HEK293 (cell line): Measurements from ENCODE around the gene KPNA3.

Experiments
- CTCF ChIA-PET: fragments of 350-600 bp; formaldehyde crosslinking; extraction: SDS; loops from one replicate; lab custom pipeline; 2021; ENCODE audit warnings: antibody characterized with exemption; lab: Yijun Ruan, JAX
- POLR2A ChIA-PET: fragments of 300-600 bp; formaldehyde crosslinking; extraction: SDS; loops from one replicate; lab custom pipeline; 2020; ENCODE audit warnings: antibody characterized with exemption, inconsistent platforms; lab: Yijun Ruan, JAX
- H3K27ac ChIP-seq: fragments of 200-500 bp; sonication (Bioruptor generic); 2 replicates; pipeline ENCODE4 v1.5.1; 2014; ENCODE audit warnings: low read depth, low read length, control low read depth, inconsistent platforms; ENCODE audit errors: extremely low read depth
- H3K36me3 ChIP-seq, 2 experiments: fragments of 200-500 bp in 1 of 2; sonication (Bioruptor generic) in 1 of 2; 1 replicate in 1 of 2; 2 replicates in 1 of 2; pipeline ENCODE4 v1.5.1; 2014 to 2017; ENCODE audit warnings: inconsistent platforms in 2 of 2, low read length in 2 of 2; ENCODE audit not compliant: control insufficient read depth in 2 of 2, insufficient read depth in 1 of 2
- H3K4me1 ChIP-seq: fragments of 200-500 bp; sonication (Bioruptor generic); 2 replicates; pipeline ENCODE4 v1.5.1; 2014; ENCODE audit warnings: mild to moderate bottlenecking, low read length, inconsistent platforms; ENCODE audit not compliant: control insufficient read depth, insufficient read depth
- H3K4me3 ChIP-seq: 2 replicates; pipeline ENCODE4 v1.5.1; 2011; ENCODE audit warnings: low read depth, mild to moderate bottlenecking, control low read depth, low read length, moderate library complexity
- H3K9me3 ChIP-seq: fragments of 200-500 bp; sonication (Bioruptor generic); 2 replicates; pipeline ENCODE4 v1.5.1; 2014; ENCODE audit warnings: low read depth, low read length, inconsistent platforms; ENCODE audit not compliant: control insufficient read depth, insufficient read depth
- IKZF3 ChIP-seq: fragments of 450-650 bp; IDR thresholded peaks from 2 replicates; pipeline ENCODE4 v1.5.0; 2018; ENCODE audit warnings: missing biosample characterization, mild to moderate bottlenecking, missing genetic modification characterization, moderate library complexity
- SP7 ChIP-seq: fragments of 450-650 bp; formaldehyde crosslinking; IDR thresholded peaks from 2 replicates; pipeline ENCODE4 v1.5.1; 2016; ENCODE audit warnings: missing biosample characterization, missing genetic modification characterization
- ZNF157 ChIP-seq: fragments of 450-650 bp; formaldehyde crosslinking; IDR thresholded peaks from 2 replicates; pipeline ENCODE4 v1.5.1; 2016; ENCODE audit warnings: missing biosample characterization, missing genetic modification characterization
- ZNF24 ChIP-seq: fragments of 450-650 bp; formaldehyde crosslinking; IDR thresholded peaks from 2 replicates; pipeline ENCODE4 v1.5.1; 2016; ENCODE audit warnings: missing biosample characterization, missing genetic modification characterization
- ZNF391 ChIP-seq: fragments of 450-650 bp; formaldehyde crosslinking; IDR thresholded peaks from 2 replicates; pipeline ENCODE4 v1.5.1; 2016; ENCODE audit warnings: low read depth, missing biosample characterization, missing genetic modification characterization, borderline replicate concordance
- ZNF514 ChIP-seq: fragments of 450-650 bp; formaldehyde crosslinking; IDR thresholded peaks from 2 replicates; pipeline ENCODE4 v1.5.1; 2016; ENCODE audit warnings: missing biosample characterization, missing genetic modification characterization
- ZNF596 ChIP-seq: fragments of 450-650 bp; IDR thresholded peaks from 2 replicates; pipeline ENCODE4 v1.5.0; 2018; ENCODE audit warnings: missing biosample characterization, mild to moderate bottlenecking, missing genetic modification characterization, moderate library complexity
- ZNF654 ChIP-seq: fragments of 450-650 bp; formaldehyde crosslinking; IDR thresholded peaks from 2 replicates; pipeline ENCODE4 v1.5.1; 2016; ENCODE audit warnings: low read depth, missing biosample characterization, missing genetic modification characterization
- ZNF658 ChIP-seq: fragments of 450-650 bp; formaldehyde crosslinking; IDR thresholded peaks from 2 replicates; pipeline ENCODE4; 2016; ENCODE audit warnings: missing biosample characterization, missing genetic modification characterization
- ZNF660 ChIP-seq: fragments of 450-650 bp; IDR thresholded peaks from 2 replicates; pipeline ENCODE4 v1.5.1; 2018; ENCODE audit warnings: missing biosample characterization, mild to moderate bottlenecking, missing genetic modification characterization
- ZSCAN30 ChIP-seq: fragments of 450-650 bp; IDR thresholded peaks from 2 replicates; pipeline ENCODE4 v1.5.1; 2018; ENCODE audit warnings: missing biosample characterization, mild to moderate bottlenecking, missing genetic modification characterization, moderate library complexity
- ZXDB ChIP-seq: fragments of 450-650 bp; formaldehyde crosslinking; IDR thresholded peaks from 2 replicates; pipeline ENCODE4 v1.5.1; 2016; ENCODE audit warnings: missing biosample characterization, missing genetic modification characterization
- TF ChIP-seq, protein P1 (sequence below): fragments of 450-650 bp; formaldehyde crosslinking; IDR thresholded peaks from 2 replicates; pipeline ENCODE4 v1.5.1; 2016; ENCODE audit warnings: missing biosample characterization, missing genetic modification characterization
- TF ChIP-seq, protein P2 (sequence below): fragments of 450-650 bp; formaldehyde crosslinking; IDR thresholded peaks from 2 replicates; pipeline ENCODE4 v1.5.1; 2017; ENCODE audit warnings: missing biosample characterization, missing genetic modification characterization
- TF ChIP-seq, protein P3 (sequence below): fragments of 450-650 bp; formaldehyde crosslinking; IDR thresholded peaks from 2 replicates; pipeline ENCODE4 v1.5.1; 2016; ENCODE audit warnings: missing biosample characterization, missing genetic modification characterization
- TF ChIP-seq, protein P4 (sequence below): fragments of 450-650 bp; formaldehyde crosslinking; IDR thresholded peaks from 2 replicates; pipeline ENCODE4 v1.5.1; 2016; ENCODE audit warnings: missing biosample characterization, missing genetic modification characterization, borderline replicate concordance
- TF ChIP-seq, protein P5 (sequence below): fragments of 450-650 bp; formaldehyde crosslinking; IDR thresholded peaks from 2 replicates; pipeline ENCODE4 v1.5.1; 2016; ENCODE audit warnings: missing biosample characterization, missing genetic modification characterization
- TF ChIP-seq, protein P6 (sequence below): fragments of 450-650 bp; formaldehyde crosslinking; IDR thresholded peaks from 2 replicates; pipeline ENCODE4 v1.5.1; 2016; ENCODE audit warnings: missing biosample characterization, missing genetic modification characterization
- TF ChIP-seq, protein P7 (sequence below): fragments of 450-650 bp; formaldehyde crosslinking; IDR thresholded peaks from 2 replicates; pipeline ENCODE4 v1.5.1; 2017; ENCODE audit warnings: missing biosample characterization, missing genetic modification characterization

The KPNA3 gene

DNA sequence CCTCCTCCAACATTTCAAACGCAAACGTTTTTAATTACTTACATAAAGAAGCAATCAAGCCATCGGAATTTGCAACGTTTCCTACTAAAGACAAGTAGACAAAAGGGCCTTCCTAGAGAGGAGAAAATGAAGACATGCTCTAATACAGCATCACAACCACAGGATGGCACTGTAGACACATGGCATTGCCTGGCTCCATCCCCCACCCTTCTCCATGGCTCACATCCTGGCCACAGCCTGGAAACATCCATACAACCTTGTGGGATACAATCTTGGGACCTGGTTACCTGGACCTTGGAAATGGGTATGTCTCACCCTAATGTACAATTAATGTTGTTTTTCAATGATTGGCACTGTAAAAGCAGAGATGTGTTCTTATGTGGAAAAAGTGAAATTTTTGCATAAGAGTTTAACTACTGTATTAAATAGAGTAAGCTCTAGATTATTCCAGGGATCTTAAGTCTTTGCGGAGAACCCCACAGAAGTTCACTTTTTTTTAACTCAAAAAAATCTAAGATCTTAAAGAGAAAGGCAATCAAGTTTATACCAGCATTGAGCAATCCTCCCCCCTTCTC, 122.7 kb downstream of the KPNA3 start:
- POLR2A ChIA-PET = interaction anchor here (1.2 kb wide), 1 partner anchor 123 kb away, joined by 3 read pairs; the partner anchor contains the start of gene KPNA3
- TF ChIP-seq, protein P1, sequence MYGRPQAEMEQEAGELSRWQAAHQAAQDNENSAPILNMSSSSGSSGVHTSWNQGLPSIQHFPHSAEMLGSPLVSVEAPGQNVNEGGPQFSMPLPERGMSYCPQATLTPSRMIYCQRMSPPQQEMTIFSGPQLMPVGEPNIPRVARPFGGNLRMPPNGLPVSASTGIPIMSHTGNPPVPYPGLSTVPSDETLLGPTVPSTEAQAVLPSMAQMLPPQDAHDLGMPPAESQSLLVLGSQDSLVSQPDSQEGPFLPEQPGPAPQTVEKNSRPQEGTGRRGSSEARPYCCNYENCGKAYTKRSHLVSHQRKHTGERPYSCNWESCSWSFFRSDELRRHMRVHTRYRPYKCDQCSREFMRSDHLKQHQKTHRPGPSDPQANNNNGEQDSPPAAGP (tag by site-specific recombination) = no peak
- TF ChIP-seq ZSCAN30 (peak; percentile 93), ZNF596 (tag by site-specific recombination) (no peak), ZNF157 (no peak), ZNF24 (tag by site-specific recombination) (no peak), ZXDB (tag by site-specific recombination) (no peak), IKZF3 (tag by site-specific recombination) (peak; percentile 95), ZNF660 (0 out of 2 replicates have a peak, but pooled peaks have one; percentile 23), ZNF514 (no peak), SP7 (tag by site-specific recombination) (0 out of 2 replicates have a peak, but pooled peaks have one; percentile 28), ZNF654 (peak; percentile 81), ZNF391 (tag by site-specific recombination) (peak; percentile 59; the same call in 1 of the 2 replicates)
- TF ChIP-seq, protein P2, sequence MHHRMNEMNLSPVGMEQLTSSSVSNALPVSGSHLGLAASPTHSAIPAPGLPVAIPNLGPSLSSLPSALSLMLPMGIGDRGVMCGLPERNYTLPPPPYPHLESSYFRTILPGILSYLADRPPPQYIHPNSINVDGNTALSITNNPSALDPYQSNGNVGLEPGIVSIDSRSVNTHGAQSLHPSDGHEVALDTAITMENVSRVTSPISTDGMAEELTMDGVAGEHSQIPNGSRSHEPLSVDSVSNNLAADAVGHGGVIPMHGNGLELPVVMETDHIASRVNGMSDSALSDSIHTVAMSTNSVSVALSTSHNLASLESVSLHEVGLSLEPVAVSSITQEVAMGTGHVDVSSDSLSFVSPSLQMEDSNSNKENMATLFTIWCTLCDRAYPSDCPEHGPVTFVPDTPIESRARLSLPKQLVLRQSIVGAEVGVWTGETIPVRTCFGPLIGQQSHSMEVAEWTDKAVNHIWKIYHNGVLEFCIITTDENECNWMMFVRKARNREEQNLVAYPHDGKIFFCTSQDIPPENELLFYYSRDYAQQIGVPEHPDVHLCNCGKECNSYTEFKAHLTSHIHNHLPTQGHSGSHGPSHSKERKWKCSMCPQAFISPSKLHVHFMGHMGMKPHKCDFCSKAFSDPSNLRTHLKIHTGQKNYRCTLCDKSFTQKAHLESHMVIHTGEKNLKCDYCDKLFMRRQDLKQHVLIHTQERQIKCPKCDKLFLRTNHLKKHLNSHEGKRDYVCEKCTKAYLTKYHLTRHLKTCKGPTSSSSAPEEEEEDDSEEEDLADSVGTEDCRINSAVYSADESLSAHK (tag by site-specific recombination) = 0 out of 2 replicates have a peak, but pooled peaks have one; percentile 22
- TF ChIP-seq, protein P3, sequence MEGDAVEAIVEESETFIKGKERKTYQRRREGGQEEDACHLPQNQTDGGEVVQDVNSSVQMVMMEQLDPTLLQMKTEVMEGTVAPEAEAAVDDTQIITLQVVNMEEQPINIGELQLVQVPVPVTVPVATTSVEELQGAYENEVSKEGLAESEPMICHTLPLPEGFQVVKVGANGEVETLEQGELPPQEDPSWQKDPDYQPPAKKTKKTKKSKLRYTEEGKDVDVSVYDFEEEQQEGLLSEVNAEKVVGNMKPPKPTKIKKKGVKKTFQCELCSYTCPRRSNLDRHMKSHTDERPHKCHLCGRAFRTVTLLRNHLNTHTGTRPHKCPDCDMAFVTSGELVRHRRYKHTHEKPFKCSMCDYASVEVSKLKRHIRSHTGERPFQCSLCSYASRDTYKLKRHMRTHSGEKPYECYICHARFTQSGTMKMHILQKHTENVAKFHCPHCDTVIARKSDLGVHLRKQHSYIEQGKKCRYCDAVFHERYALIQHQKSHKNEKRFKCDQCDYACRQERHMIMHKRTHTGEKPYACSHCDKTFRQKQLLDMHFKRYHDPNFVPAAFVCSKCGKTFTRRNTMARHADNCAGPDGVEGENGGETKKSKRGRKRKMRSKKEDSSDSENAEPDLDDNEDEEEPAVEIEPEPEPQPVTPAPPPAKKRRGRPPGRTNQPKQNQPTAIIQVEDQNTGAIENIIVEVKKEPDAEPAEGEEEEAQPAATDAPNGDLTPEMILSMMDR (tag by site-specific recombination) = peak; percentile 67; the same call in 1 of the 2 replicates
- TF ChIP-seq, all 188 proteins: peak for 8
- Histone ChIP-seq H3K9me3 (no peaks in the 10 kb centered on the region), H3K4me1 (no peaks in the 10 kb centered on the region; the same call in 1 of the 2 replicates), H3K4me3 (no peak overlapping the region), H3K27ac (no peak overlapping the region), H3K36me3 (peaks cover 0 to 18% of the 10 kb centered on the region in 2 experiments; a peak in 2 of 3 replicates)
- CTCF ChIA-PET = interaction anchor here (0.6 to 1.9 kb wide), 12 partner anchors 10 to 307 kb away, joined by 3 to 9 read pairs (median 3); no protein-coding TSS in a partner anchor

DNA sequence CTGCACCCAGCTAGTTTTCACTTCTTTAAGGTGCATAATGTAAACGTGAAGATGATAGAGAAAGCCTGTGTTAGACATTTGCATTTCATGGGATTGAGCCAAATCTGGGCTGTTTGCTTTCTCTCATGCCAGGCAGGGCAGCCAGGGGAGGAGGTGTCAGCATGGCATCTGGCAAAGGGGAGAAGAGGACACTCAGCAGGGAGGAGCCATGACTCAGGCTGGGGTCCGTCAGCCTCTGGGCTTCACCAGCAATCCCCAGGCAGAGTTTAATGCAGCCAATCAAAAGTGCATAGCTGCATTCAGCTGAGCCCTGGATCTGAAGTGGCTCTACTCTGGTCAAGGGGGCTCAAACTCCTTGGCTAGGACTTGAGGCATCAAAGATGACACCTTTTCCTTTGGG, 124.7 kb downstream of the KPNA3 start:
- no peak overlapping the region for H3K27ac ChIP-seq
- H3K36me3 ChIP-seq = peaks cover 0 to 18% of the 10 kb centered on the region in 2 experiments; a peak in 2 of 3 replicates
- no peak overlapping the region for H3K4me3 ChIP-seq
- ChIA-PET CTCF (interaction anchor here (0.6 to 1.0 kb wide), 2 partner anchors 98 to 181 kb away, joined by 3 read pairs; no protein-coding TSS in a partner anchor), POLR2A (no interaction called here)
- no peaks in the 10 kb centered on the region; the same call in 1 of the 2 replicates for H3K4me1 ChIP-seq
- no peaks in the 10 kb centered on the region for H3K9me3 ChIP-seq
- no peak for TF ChIP-seq ZXDB (tag by site-specific recombination)
- TF ChIP-seq, protein P4, sequence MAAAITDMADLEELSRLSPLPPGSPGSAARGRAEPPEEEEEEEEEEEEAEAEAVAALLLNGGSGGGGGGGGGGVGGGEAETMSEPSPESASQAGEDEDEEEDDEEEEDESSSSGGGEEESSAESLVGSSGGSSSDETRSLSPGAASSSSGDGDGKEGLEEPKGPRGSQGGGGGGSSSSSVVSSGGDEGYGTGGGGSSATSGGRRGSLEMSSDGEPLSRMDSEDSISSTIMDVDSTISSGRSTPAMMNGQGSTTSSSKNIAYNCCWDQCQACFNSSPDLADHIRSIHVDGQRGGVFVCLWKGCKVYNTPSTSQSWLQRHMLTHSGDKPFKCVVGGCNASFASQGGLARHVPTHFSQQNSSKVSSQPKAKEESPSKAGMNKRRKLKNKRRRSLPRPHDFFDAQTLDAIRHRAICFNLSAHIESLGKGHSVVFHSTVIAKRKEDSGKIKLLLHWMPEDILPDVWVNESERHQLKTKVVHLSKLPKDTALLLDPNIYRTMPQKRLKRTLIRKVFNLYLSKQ (tag by site-specific recombination) = no peak
- TF ChIP-seq, protein P2 (tag by site-specific recombination) = no peak
- TF ChIP-seq, protein P5, sequence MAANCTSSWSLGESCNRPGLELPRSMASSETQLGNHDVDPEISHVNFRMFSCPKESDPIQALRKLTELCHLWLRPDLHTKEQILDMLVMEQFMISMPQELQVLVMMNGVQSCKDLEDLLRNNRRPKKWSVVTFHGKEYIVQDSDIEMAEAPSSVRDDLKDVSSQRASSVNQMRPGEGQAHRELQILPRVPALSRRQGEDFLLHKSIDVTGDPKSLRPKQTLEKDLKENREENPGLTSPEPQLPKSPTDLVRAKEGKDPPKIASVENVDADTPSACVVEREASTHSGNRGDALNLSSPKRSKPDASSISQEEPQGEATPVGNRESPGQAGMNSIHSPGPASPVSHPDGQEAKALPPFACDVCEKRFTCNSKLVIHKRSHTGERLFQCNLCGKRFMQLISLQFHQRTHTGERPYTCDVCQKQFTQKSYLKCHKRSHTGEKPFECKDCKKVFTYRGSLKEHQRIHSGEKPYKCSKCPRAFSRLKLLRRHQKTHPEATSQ = no peak
- TF ChIP-seq, protein P6, sequence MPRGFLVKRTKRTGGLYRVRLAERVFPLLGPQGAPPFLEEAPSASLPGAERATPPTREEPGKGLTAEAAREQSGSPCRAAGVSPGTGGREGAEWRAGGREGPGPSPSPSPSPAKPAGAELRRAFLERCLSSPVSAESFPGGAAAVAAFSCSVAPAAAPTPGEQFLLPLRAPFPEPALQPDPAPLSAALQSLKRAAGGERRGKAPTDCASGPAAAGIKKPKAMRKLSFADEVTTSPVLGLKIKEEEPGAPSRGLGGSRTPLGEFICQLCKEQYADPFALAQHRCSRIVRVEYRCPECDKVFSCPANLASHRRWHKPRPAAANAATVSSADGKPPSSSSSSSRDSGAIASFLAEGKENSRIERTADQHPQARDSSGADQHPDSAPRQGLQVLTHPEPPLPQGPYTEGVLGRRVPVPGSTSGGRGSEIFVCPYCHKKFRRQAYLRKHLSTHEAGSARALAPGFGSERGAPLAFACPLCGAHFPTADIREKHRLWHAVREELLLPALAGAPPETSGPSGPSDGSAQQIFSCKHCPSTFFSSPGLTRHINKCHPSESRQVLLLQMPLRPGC (tag by site-specific recombination) = no peak
- TF ChIP-seq, protein P7, sequence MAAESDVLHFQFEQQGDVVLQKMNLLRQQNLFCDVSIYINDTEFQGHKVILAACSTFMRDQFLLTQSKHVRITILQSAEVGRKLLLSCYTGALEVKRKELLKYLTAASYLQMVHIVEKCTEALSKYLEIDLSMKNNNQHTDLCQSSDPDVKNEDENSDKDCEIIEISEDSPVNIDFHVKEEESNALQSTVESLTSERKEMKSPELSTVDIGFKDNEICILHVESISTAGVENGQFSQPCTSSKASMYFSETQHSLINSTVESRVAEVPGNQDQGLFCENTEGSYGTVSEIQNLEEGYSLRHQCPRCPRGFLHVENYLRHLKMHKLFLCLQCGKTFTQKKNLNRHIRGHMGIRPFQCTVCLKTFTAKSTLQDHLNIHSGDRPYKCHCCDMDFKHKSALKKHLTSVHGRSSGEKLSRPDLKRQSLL (tag by site-specific recombination) = no peak
- TF ChIP-seq ZNF658 (tag by site-specific recombination) = no peak
